ENCODE data around the gene SLX9.

DNA sequence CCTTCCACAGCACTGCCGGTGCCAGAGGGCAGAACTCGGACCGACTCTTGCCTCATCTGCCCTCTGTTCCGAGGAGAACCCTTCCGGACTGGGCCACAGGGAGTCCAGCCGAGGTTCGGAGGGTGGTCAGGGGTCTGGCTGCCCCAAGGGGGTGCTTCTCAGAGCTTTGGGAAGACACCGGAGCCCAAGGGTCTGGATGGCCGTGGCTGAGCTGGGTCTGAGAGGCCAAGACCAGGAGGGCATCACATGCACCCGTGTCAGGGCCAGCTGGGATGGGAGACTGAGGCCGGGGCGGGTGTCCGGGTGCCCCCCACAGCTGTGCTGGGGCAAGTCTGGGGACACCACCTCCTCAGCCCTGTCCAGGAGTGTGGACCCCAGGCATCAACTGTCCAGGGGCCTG is 51.1 kb downstream of the SLX9 start:
- TF ChIP-seq CTCF (IDR thresholded peaks at IDR 0.05) (no peak), POLR2A (IDR thresholded peaks at IDR 0.05) (no peak)
